Epidermal melanocyte (primary cell): ENCODE measurements around the gene NCBP1.
"Not testable (repeated sequence)": the region's sequence is repeated elsewhere in the genome, so short reads cannot be mapped to it uniquely, and the experiment has no call there.

Source experiments
- DNase-seq: peaks from one replicate; pipeline ENCODE4 v3.0.0; 2011; ENCODE audit warnings: low spot score; ENCODE audit not compliant: insufficient read length

NCBP1 gene, protein sequence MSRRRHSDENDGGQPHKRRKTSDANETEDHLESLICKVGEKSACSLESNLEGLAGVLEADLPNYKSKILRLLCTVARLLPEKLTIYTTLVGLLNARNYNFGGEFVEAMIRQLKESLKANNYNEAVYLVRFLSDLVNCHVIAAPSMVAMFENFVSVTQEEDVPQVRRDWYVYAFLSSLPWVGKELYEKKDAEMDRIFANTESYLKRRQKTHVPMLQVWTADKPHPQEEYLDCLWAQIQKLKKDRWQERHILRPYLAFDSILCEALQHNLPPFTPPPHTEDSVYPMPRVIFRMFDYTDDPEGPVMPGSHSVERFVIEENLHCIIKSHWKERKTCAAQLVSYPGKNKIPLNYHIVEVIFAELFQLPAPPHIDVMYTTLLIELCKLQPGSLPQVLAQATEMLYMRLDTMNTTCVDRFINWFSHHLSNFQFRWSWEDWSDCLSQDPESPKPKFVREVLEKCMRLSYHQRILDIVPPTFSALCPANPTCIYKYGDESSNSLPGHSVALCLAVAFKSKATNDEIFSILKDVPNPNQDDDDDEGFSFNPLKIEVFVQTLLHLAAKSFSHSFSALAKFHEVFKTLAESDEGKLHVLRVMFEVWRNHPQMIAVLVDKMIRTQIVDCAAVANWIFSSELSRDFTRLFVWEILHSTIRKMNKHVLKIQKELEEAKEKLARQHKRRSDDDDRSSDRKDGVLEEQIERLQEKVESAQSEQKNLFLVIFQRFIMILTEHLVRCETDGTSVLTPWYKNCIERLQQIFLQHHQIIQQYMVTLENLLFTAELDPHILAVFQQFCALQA

GRCh38 chr9:97632985-97633858, at the start of gene NCBP1, which contains the start of gene TSTD2:
TSS of gene NCBP1 (plus strand) at chr9:97633821. CDS start at chr9:97633882, 61 bp downstream.
TSS of gene TSTD2 (minus strand) at chr9:97633368. CDS start at chr9:97627562, 5,806 bp downstream.
- peak; percentile 61 for DNase-seq

DNA sequence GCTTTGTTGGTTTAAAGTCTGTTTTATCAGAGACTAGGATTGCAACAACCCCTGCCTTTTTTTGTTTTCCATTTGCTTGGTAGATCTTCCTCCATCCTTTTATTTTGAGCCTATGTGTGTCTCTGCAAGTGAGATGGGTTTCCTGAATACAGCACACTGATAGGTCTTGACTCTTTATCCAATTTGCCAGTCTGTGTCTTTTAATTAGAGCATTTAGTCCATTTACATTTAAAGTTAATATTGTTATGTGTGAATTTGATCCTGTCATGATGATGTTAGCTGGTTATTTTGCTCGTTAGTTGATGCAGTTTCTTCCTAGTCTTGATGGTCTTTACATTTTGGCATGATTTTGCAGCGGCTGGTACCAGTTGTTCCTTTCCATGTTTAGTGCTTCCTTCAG, 48.8 kb upstream of the NCBP1 start:
- not testable (repeated sequence) for DNase-seq

DNA sequence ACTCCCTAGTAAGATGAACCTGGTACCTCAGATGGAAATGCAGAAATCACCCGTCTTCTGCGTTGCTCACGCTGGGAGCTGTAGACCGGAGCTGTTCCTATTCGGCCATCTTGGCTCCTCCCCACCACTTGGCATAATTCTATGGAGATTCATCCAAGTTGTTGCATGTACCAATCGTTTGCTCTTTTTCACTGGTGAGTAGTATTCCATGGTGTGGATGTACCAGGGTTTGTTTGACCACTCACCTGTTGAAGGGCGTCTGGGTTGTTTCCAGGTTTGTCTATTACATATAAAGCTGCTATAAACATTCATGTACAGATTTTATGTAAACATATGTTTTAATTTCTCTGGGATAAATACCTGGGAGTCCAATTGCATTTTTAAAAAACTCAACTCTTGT, 46.7 kb upstream of the NCBP1 start:
- not testable (repeated sequence) for DNase-seq

DNA sequence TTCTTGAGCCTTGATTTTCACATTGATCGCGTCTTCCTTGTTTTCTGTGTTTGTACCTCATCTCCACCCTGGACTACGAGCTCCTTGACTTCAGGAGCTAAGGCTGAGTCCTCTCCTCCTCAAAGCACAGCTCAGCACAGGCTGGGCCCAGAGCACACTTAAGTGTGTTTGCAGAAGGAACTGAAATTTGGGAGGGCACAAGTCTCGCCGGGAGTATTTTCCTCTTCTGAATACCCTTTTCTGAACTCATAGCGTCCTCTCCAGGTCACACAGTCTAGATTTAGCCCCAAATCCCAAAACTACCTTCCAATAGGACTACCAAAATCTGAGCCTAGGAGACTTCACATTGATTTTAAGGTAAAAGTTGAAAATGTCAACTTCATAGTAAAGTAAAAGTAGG, 42.1 kb upstream of the NCBP1 start:
- no peak for DNase-seq

GRCh38 chr9:97592126-97592525, 41.5 kb upstream of the NCBP1 start:
- no peak for DNase-seq

- DNase-seq: no peak
Observed at GRCh38 chr9:97593960-97594359, 39.7 kb upstream of the NCBP1 start.

DNA sequence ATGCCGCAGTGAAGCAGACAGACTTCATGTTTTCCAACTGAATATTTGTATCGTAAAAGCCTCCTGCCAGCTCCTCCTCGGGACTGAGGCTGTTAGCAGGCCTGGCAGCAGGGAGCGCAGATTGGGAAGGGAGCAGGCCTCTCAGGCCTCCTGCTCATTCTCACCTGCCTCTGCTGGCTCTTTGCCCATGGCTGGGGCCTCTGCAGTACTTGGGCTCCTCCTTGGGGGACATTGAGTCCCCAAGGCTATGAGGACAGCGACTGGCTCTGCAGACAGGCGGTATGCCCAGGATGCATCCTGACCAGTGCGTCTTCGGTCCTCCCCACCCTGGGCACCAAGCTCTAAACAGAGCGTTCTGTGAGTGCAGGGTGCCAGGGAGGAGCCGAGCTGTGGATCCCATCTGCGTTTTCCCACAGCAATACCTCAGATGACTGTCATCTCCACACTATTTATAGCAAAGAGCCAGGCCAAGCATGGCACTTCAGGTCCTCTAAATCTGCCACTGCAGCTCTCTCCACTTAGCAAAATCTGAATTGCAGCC, 39.2 kb upstream of the NCBP1 start:
- DNase-seq: no peak

DNA sequence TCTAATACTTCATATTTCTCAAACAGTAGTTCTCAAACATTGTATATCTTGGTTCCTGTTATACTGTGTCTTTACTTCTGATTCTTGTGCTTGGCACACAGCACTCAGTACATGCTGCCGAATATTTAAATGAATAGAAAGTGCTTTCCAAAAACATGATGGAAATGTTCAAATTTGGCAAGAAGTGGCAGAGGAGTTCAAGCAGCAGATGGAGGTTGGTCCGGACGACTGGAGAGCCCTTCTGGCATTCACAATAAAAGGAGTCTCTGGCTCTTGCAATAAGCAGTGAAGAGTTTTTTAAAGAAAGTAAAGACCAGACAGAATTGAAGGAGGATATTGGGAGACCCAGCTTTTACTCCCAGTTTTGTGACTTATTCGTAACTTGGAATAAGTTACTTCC, 36.7 kb upstream of the NCBP1 start:
- DNase-seq: no peak

GRCh38 chr9:97598461-97599288, 34.9 kb upstream of the NCBP1 start:
- DNase-seq: peak; percentile 75

DNA sequence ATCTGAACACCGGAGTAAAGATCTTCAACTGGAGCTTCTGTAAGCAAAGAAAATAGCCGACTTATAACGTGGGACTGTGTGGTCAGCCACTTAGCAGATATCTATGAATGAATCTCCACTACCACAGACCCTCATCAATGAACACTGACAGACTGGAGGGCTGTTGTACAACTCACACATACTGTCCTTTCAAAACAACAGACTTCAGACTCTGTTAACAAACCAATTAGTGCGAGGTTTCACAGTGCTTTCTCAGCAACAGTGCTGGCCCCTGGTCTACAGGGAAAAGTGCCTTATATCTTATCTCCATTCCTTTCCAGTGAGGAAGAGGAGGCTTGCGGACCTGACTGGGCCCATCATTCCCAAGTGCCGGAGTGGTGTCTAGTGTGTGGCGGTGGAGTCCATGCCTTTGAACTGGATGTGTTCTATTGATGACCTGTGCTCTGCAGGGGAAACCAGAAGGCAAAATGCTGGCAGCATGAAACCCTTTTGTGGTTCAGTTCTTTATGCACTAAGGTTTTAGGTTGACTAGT, 34.2 kb upstream of the NCBP1 start:
- DNase-seq: no peak

- no peak for DNase-seq
Observed at GRCh38 chr9:97600531-97601227, 32.9 kb upstream of the NCBP1 start.

GRCh38 chr9:97601228-97601898, 32.3 kb upstream of the NCBP1 start:
- no peak for DNase-seq

GRCh38 chr9:97602430-97602829, 31.2 kb upstream of the NCBP1 start:
- DNase-seq: no peak

GRCh38 chr9:97604901-97605645, 28.5 kb upstream of the NCBP1 start:
- DNase-seq: no peak

- peak; percentile 82 for DNase-seq
Observed at GRCh38 chr9:97615439-97616072, 18.1 kb upstream of the NCBP1 start.

DNA sequence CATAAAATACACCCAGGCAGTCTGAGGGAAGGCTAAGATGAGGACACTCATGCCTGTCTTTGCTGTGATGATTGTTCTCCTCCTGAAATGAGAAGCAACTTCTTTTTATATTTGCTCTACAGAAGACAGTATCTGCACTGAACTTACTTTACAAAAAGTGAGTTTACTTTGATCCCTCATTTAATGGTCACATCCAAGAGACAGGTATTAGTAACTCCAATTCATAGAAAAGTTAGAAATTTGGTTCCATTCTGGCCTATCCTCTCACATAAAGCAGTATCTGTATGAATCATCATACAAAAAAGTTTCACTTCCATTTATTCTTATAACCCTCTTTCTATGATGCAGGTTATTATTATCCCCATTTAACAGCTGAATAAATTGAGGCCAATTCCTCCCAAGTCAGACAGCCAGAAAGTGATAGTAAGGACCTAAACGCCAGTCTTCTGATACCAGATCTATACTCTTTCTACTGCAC, 15.6 kb upstream of the NCBP1 start:
- DNase-seq: no peak

- DNase-seq: not testable (repeated sequence)
Observed at GRCh38 chr9:97620063-97620462, 13.6 kb upstream of the NCBP1 start.
